Kidney glomerular epithelial cell (primary cell): ENCODE results near the gene SYT2.
"Not testable (repeated sequence)": the region's sequence is repeated elsewhere in the genome, so short reads cannot be mapped to it uniquely, and the experiment has no call there.

Experiments used
- DNase-seq: peaks from one replicate; lab custom pipeline; 2025; lab: John Stamatoyannopoulos, UW

Gene SYT2

DNA sequence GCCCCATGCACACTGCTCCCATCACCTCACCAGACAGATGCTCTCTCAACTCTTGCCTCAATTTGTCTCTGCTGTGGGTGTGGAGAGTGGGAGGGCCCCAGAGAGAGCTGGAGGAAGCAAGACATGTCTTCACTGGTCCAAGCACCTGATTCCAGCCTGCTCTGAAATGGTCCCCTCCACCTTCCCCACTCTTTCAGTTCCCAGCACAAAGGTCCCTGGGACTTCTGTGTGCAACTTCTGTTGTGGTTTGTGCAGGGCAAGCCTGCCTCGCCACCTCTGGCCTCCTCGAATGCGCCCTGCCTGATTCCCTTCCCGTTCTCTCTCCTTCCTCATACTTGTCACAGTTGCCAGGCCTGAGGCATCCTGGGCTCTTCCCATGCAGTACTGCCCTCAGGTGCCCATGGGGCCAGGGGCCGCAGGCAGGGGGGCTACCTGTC lies 119.3 kb downstream of the SYT2 start:
- no peak for DNase-seq

DNA sequence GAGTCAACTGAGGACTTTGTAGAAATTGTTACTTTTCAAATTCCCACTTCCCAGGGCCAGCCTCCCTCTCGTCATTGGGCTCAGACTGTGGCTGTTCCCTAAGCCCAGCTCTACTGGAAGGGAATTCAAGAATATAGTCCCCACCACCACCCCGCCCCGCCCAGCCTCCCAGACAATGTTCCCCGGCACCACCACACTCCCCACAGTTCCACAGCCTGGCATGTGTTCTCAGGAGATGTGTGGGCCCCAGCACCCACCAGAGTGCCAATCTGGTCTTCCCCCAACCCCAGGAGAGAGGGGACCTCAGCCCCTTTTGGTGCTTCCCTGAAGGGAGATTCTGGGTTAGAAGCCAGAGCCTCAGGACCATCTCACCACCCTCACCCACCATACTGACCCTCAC lies 120.1 kb downstream of the SYT2 start:
- no peak for DNase-seq

DNA sequence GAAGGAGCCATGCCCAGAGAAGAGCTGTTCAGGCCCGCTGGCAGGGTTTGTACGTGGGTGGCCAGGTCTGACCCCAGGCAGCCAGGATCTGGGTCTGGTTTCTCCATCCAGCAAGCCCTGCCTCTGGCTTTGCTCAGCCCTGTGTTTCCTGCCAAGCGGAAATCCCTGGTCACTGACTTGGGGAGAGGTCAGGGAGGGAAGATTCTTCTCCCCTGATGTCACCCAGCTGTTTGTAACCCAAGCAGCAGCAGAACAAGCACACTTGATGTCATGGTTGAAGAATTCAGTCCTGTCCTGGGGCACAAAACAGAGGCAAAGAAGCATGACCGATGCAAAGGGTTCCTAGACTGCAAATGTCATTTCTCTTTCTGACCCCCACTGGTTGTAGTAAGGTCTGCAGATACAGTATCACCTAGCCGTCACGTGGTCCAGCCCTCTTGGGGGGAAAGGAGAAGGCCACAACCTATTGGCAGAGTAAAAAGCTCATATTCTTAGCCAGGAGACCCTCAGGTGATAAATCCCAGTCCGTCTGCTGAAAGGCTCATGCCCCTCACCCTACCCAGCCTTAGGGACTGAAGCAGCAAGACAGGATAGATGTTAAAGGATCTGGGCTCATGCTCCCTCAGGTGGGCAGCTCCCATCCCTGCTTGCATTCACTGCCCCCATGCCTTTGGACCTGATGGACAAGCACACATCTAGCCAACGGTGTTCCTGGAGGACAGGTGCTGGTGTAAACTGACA lies 120.9 kb downstream of the SYT2 start:
- peak; percentile 94 for DNase-seq

DNA sequence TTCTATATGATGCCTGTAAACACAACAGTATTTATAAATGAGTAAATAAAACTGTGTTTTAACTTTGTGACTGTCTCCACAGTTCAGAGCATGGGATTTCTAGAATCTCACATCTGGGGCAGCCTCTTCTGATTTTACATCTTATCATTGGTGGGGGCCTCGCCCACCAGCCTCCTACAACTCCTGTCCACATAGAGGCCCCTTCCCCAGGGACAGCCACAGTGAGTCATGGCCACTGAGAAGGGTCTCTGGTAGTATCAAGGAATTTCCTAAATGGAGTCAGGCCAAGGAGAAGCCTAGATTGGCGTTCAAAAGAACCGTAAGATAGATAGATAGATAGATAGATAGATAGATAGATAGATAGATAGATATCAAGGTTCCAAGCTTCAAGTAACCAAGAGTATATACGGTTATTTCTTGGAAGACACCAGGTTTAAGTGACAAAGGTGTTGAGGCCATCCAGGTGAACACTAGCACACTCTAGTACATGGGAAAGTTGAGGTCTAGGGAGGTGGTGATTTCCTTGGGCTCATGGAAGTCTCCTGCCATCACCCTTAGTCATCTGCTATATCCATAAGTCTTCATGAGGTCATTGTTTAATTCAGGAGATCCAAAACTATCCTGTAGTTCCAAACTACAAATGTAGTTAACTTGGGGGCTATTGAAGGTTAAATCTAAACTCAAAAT lies 121.6 kb downstream of the SYT2 start:
- DNase-seq: no peak

DNA sequence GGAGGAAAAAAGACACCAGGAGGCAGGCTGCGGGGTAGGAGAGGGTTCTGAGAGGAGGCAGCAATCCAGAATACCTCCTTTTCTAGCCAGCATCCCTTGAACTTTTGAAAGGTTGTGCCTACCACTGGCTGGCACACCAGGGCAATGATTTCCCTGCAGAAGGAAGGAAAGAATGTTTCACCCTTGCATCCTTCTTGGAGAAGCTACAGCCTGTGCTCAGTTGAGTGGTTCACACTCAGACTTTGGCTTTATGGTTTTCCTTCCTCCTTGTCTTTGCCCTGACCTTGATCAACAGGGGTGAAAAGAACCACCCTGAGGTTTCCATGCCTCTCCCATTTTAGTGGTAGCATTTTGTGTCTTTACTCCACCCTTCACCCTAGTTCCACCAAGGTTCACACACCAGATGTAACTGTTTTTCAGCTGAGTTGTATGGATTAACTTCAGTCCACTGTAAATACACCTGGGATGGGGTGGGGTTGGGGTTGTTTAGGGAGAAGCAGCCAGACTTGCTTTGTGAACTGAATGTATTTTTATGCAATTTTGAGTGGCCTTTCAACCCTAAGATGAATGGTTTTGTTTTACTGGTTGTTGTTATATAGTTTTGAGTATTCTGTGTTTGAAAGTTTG lies 122.3 kb downstream of the SYT2 start:
- DNase-seq: no peak

DNA sequence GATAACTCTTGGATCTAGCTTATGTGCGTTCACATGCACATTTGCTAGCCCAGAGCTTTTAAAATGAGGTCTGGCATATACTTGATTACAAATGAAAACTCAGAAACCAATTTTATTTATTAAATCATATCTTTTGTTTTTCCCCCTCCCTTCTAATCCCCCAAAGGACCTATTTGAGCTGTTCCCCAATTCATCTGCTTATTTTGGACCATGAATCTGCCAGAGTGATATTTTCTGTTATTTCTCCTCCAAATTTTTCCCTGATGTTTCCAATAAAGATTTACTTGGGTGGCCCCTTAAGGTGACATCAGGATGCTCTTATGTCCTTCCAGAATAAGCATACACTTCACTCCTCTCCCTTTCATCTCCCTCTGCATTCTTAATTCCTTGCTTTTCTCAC lies 123.4 kb downstream of the SYT2 start:
- DNase-seq: no peak

DNA sequence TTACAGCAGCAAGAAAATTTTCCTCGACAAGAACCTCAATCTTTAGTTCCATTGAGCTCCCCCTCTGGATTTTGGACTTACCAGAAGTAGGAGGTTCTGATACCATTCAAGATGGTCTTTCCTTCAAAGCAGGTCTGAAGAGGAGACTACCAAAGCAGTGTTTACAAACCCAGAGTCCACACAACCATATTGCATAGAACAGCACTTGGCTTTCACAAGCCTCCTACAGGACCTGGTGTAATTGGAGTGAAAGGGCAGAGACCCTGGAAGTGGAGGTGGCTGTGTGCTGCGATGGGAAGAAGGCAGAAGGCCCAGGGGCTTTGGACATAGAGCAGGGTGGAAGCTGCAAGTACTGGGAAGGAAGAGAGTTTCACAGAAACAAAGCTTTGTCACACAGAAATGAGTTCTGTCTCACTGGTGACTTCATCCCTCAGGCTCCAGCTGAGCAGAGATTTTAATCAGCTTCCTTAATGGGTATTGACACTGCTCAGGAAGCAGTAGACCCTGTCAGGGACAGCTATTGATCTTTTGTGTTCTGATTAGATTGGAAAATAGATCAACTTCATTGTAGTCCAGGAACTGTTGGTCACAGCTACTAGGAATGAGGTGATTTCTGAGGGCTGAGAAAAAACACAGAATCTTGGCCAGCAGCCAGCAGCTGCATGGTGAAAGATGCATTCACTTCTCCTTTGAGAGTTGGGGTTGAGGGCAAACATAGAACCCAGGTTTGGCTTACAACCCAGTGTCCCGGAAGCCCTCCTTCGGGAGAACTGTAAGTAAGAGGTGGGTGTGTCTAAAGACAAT lies 124.0 kb downstream of the SYT2 start:
- DNase-seq: peak; percentile 68

DNA sequence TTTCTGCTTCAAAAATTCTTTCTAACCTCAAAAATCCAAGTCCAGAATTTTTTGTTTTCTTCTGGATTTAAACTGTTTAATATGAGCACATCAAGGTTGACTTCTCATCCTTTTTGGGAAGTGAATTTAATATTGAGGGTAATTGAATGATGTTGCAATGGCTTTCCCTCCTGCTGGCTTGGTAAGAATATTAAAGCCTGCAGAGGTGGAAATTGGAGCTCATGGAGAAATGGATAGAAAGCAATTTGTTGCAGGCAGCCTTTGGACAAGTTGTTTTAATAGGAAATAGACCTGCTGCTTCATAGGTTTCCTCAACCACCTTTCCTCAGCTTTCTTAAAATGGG lies 124.7 kb downstream of the SYT2 start:
- no peak for DNase-seq

DNA sequence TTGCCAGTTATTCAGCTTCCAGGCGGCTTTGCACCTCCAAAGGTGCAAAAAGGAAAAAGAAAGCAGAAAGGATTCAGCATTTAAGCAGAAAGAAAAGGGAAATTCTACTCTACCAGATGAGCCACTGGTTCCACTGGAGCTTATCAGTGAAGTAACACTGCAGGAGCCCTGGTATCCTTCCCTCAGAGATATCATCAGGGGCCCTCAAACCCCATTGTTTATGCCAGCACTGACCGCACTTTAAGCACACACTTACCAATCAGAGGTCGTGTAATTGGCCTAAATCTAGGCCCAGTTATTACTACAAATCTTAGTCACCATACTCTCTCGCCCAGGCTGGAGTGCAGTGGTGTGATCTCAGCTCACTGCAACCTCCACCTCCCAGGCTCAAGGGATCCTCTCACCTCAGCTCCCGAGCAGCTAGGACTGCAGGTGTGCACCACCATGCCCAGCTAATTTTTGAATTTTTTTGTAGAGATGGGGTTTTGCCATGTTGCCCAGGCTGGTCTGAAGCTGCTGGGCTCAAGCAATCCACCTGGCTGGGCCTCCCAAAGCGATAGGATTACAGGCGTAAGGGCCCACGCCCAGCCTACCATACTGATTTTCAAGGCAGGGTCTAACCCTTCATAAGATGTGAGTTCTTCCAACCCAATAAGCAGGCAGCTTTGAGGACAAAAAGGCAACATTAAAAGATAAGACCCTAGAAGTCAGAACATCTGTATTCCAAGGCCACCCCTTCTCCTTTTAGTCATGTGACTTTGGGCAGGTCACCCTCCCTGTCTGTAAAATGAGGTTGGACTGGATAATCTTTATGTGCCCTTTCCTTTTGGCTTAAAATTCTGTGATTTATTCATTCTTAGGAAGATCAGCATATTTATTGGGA lies 125.3 kb downstream of the SYT2 start:
- DNase-seq: no peak

DNA sequence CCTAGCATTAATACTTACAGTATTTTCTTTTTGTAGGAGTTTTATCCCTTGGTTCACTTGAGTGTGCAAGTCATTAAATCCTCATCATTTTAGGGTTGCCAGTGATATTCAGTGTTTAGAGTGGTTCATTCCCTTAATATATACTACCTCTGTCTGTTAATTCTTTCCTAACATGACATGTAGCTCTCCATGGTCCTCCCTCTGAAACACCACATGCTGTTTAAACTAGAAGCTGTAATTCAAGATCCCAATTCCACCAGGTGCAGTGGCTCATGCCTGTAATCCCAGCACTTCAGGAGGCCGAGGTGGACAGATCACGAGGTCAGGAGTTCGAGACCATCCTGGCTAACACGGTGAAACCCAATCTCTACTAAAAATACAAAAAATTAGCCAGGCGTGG lies 127.9 kb downstream of the SYT2 start:
- not testable (repeated sequence) for DNase-seq

DNA sequence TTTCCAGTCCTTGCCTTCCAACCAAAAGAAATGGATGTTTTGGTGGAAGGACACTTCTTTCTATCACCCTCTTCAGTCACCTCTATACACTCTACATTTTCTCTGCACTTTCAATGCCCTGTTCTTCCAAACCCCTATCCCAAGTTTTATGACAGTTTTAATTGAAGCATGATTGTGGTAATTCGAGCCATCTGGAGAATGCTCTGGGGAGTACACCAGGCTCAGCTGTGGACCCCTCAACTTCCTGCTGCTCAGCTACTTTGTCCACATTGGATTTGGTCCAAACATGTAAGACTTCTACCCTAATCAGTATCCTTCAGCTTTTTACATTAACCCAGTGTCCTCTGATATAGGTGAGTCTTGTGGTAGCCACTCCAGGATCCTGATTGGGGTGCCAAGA lies 129.6 kb downstream of the SYT2 start:
- DNase-seq: no peak

DNA sequence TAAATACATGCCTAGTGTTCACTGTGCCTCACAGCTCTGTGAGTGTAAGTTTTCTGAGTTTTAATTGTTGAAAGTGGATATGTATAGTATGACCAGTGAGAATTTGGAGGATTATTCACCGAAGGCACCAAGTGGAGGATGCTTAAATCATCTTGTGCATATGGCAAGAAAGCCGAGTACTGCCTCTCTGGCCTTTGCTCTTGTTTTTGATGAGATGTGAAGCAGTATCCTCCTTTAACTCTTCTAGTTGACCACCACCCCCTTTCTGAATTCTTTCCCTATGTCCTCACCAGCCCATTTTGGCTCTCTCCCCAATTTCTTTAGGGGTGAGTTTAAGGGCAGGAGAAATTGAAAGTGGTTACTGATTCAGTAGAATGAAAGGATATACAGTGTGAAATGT lies 130.4 kb downstream of the SYT2 start:
- DNase-seq: peak; percentile 40

DNA sequence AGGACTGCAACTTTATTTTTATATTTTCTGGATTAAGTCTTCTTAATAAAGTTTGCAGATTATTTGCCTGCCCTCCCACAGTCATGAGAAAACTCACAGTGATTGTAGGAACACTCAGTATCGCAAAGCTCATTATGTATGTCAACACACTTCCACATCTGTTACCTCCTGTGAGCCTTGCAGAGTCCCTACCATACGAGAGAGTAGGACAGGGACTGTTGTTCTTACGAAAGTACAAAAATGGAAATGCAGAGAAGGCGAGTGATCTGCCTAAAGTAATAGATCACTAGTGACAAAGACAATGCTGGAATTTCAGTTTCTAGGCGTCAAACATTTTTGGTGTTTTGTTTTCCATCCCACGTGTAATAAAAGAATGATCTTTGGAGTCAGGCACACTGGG lies 131.7 kb downstream of the SYT2 start:
- DNase-seq: no peak

DNA sequence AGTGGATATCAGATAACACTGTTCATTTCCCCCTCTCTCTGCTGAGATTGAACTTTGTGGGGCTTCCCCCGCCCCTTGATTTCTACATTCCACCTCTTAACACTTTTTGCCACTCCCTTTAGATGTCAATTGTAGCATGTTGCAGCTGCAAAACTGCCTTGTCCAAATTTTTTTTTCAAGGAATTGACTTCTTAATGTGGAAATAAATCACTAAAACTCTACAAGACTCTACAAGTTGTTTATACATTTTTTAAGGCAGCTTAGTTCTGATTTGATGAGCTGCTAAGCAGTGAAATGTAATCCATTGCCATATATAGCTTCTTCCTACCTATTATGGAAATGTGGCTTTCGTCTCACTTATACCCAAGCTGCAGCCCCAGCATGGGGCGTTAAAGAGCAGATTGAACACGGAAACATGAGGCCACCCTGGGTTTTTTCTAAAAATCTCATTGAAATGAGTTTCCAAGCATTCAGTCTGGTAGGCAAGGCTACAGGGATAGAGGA lies 132.2 kb downstream of the SYT2 start:
- DNase-seq: no peak

DNA sequence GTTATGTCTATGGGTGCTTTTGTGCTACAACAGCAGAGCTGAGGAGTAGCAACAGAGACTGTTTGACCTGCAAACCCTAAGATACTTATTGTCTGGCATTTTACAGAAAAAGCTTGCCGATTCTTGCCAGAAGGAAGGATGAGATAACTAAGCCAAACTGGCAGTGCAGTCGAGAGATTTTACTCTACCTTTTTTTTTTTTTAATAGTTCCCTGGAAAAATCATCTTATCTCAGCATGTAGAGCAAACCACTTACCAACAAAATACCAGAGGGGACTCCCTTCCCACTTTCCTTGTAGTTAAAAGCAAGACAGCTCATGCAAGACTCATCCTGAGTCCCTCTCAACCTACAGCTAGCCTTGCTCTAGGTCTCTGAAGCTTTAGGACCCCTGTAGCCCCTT lies 132.9 kb downstream of the SYT2 start:
- DNase-seq: no peak

DNA sequence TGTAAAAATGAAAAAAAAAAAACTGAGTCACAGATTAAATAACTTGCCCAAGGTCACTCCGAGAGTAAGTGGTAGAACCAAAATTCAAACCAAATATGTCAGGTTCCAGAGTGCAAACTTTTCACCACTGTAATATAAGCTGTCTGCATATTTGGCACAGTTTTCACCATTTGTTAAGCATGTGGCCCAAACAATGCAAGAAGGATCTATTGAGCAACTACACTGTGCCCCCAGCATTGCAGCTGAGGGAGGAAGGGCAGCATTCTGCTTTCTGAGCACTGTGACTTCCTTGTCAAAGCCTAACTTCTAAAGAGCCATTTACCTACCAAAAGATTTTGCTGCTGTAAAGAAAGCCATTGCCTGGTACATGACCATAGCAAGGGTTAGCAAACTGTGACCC lies 133.4 kb downstream of the SYT2 start:
- DNase-seq: no peak

DNA sequence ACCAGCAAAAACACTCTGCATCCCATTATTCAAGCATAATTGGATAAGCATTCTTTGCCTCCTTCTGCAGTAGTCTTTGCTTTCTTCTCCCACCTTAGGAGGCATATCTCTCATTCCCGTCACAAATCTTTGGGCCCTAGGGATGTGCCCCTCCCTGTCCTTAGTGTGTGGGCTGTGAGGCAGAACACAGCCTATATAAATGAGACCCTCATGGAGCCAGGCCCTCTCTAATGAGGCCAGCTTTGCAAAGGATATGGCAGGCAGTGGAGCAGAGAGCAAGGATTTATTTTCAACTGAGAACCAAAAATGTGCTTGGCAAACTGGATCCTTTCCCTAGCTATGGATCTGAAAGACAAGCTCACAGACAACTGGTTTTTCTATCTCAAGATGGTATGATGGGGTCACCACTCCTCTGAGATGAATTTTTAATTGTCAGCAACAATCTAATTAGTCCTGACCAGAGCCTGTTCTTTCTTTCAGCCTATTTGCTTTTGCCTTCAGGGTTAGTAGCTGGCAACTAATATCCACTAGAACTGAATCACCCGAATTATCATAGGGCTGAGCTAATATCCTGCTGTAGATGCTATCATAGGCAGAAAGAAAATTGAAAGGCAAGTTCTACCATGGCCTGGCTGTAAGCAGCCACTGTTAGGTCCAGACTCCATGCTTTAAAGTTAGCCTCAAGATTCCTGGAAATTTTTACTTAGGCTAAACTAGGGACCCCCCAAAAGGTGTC lies 134.2 kb downstream of the SYT2 start:
- no peak for DNase-seq

DNA sequence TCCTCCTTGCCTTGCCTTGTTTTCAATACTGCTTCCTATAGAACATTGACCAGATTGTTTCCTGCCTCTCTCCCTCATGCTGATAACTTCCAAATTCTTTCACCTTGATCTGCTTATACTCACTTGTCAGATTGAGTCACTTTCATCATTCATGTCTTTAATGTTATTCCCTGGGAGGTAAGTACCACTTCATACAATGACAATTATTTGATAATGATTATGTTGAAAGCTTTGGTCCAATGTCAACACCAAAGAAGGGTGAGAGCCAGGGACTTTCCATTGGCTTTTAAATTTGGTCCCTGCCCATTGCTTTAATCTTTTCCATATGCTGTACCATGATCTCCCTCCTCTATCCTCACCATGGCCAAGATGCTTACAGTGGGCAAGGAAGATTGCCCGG lies 137.4 kb downstream of the SYT2 start:
- DNase-seq: no peak

DNA sequence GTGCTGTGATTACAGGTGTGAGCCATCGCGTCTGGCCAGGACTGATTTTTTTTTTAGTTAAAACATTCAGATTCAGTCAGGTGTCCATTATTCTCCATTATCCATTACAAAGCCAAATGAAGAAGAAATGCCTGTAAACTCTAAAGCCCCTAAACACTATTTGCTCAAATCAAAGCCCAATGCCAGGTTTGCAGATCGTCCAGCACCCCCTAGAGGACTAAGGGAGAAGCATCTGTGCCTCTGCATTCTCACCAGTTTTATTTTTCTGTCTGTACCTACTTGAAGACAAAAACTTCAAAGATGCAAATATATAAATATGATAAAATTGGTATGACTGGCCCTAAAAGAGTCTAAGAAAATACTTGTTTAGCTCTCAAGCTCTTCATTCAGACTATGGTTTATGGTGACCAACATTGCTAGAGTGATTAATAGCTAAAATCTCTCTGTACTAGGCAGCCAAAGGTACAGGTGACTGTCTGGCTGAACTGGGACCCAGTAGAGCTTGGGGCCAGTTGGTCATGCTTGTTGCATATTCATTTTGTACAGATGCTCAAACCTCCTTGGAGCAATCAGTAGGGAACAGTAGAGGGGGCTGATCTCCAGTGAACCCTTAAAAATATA lies 138.4 kb downstream of the SYT2 start:
- no peak for DNase-seq
